GM13977 (cell line): ENCODE data around the gene DDX31.

ENCODE experiments used
- DNase-seq: peaks from one replicate; pipeline ENCODE4 v3.0.0; 2012; ENCODE audit warnings: low spot score
- in situ Hi-C: fragments of 300-500 bp; cut with MboI; formaldehyde crosslinking; loops from one replicate; pipeline ENCODE4 v1.12.0; 2022; ENCODE audit warnings: low sequenced_read_pairs, low pct_unique_long_range_greater_than_20kb, mixed read lengths, inconsistent platforms; ENCODE audit not compliant: unreplicated experiment
- TF ChIP-seq, protein P1 (sequence below): IDR thresholded peaks from 2 replicates; pipeline ENCODE4 v1.5.1; 2012; ENCODE audit warnings: mild to moderate bottlenecking, control low read depth; ENCODE audit not compliant: insufficient read depth; ENCODE audit errors: extremely low read depth, missing control alignments

The DDX31 gene

DNA sequence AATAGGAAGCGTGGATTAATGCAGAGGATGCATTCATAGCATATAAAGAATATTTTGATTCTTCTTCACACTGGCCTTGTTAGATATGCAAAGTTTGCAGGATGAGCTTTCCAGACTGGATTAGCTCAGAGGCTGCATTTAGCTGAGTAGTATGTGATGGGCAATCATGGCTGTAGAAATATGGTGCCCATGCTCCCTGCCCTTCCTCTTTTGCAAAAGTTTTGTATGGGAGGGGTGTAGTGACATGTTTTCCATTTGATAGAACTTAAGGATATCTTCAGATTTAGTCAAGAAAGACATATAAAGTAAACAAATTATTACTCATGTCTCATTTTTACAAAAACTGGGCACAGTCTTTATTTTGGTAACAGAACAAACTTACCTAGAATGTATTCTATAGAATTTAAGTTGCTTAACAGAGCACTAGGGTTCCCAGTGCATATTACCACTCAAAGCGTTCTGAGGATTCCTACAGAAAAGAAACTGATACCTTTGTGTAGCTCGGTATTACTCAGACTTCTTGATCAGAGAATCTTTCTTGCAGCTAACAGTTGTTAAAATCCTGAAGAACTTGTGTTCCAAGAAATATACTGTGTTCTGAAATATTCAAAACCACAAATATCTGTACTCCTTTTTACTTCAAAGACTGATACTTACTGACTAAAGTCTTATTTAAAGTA is 10.3 kb upstream of the DDX31 start:
- in situ Hi-C loops = no loop called here
- TF ChIP-seq, protein P1, sequence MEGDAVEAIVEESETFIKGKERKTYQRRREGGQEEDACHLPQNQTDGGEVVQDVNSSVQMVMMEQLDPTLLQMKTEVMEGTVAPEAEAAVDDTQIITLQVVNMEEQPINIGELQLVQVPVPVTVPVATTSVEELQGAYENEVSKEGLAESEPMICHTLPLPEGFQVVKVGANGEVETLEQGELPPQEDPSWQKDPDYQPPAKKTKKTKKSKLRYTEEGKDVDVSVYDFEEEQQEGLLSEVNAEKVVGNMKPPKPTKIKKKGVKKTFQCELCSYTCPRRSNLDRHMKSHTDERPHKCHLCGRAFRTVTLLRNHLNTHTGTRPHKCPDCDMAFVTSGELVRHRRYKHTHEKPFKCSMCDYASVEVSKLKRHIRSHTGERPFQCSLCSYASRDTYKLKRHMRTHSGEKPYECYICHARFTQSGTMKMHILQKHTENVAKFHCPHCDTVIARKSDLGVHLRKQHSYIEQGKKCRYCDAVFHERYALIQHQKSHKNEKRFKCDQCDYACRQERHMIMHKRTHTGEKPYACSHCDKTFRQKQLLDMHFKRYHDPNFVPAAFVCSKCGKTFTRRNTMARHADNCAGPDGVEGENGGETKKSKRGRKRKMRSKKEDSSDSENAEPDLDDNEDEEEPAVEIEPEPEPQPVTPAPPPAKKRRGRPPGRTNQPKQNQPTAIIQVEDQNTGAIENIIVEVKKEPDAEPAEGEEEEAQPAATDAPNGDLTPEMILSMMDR = no peak
- no peak for DNase-seq

DNA sequence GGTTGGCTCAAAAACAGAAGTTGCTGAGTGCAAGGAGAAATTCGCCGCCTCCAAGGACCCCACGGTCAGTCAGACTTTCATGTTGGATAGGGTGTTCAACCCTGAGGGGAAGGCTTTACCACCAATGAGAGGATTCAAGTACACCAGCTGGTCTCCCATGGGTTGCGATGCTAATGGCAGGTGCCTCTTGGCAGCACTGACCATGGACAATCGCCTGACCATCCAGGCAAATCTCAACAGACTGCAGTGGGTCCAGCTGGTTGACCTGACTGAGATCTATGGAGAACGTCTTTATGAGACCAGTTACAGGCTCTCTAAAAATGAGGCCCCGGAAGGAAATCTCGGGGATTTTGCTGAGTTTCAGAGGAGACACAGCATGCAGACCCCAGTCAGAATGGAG is 8.2 kb upstream of the DDX31 start:
- in situ Hi-C loops = no loop called here
- TF ChIP-seq, protein P1 = no peak
- no peak for DNase-seq

DNA sequence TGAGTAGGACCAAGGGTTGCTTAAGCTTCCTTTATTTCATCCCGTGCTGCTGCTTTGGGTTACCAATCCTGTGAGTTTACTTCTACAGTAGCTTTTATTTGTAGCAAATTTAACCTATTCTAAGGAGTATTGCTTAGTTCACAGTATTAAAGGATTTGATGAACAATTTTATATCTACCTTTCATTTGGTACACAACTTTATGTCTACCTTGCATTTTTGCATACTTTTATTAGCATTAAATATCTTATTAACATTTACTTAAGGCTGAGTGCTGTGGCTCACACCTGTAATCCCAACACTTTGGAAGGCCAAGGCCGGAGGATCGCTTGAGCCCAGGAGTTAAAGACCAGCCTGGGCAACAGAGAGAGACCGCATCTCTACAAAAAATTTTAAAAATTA is 4.7 kb upstream of the DDX31 start:
- in situ Hi-C loops = no loop called here
- DNase-seq = no peak
- TF ChIP-seq, protein P1 = no peak

DNA sequence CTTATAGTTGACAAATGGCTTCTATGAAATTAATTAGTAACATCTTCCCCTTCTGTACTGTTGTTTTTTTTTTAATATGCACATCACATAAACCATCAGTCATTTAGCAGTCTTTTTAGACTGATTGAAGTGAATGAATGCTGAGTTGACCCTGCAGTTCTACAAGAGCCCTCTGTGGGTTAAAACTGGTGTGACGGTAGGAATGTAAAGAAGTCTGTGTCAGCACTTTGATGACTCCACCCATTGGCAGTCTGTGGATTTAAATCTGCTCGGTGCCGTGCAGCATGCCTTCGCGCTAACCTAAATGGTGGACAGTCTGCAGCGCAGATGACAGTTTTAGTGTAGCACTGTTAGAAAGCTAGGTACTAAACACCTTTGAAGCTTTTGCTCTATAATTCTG is 3.6 kb upstream of the DDX31 start:
- in situ Hi-C loops = no loop called here
- TF ChIP-seq, protein P1 = no peak
- DNase-seq = no peak

DNA sequence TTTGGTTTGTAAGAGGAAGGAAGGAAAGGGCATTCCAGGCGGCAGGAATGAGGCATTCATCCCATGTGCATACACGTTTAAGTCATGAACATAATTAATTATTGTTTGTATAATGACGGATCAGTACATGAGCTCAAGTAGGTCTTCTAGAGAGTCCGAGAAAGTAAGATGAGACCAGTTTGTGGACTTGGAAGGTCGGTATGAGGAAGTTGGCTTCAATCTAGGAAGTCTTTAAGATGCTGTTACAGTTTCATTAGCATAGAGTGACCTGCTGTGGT is 2.6 kb upstream of the DDX31 start:
- TF ChIP-seq, protein P1 = no peak
- in situ Hi-C loops = no loop called here
- no peak for DNase-seq

DNA sequence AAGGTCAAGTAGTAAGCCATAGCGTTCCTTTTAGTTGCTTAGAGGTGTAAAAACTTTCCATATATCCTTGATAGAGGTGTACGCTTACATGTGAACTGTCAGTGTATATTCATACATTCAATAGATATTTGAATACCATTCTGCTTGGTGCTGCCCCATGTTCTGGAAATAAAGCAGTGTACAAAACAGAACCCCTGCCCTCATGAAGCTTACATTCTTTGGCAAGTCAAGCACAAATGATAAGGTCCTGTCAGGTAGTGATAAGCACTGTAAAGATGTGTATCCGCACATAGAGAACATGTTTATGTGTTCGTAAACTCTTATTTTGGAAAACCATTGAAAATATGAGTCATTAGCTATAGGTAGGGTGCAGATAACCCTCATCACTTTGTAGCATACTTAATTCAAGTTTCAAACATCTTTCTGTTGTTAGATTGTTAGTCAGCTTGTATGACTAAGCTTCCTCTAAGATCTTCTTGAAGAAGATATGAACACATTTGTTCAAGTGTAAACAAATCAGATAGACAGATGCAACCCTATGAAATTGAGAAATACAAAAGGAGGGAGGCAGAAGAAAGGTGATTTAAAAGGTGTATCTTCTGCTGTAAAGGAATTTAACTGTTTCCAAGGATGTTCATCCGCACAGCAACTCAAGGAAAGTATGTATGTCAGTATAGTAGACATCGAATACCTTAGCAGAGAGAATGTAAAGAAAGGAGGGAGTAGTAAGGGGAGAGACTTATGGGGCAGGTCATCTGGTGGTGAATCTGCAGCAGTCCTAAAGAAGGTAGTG is 2.0 kb upstream of the DDX31 start:
- TF ChIP-seq, protein P1 = no peak
- in situ Hi-C loops = no loop called here

More for the DNA sequence above, 2.0 kb upstream of the DDX31 start:
- DNase-seq = no peak
